ENCODE measurements around the gene TMEM50B.
"Not testable (repeated sequence)": the region's sequence is repeated elsewhere in the genome, so short reads cannot be mapped to it uniquely, and the experiment has no call there.

The TMEM50B gene

GRCh38 chr21:33425825-33426224, 53.9 kb downstream of the TMEM50B start:
- no peak for DNase-seq

GRCh38 chr21:33424214-33424613, 55.6 kb downstream of the TMEM50B start:
- DNase-seq, result no peak

GRCh38 chr21:33421713-33422393, 57.9 kb downstream of the TMEM50B start:
- no peak for DNase-seq

GRCh38 chr21:33419538-33420123, 60.1 kb downstream of the TMEM50B start:
- no peak for DNase-seq

- no peak for DNase-seq
These were observed 61.1 kb downstream of the TMEM50B start for GRCh38 chr21:33418691-33419090.

GRCh38 chr21:33414926-33415325, 64.8 kb downstream of the TMEM50B start:
- DNase-seq, result no peak

- DNase-seq, result no peak
These were observed 65.7 kb downstream of the TMEM50B start for GRCh38 chr21:33414068-33414467.

GRCh38 chr21:33412832-33413519, 66.8 kb downstream of the TMEM50B start:
- peak; percentile 22 for DNase-seq

GRCh38 chr21:33412439-33412831, 67.3 kb downstream of the TMEM50B start:
- DNase-seq, result not testable (repeated sequence)

- no peak for DNase-seq
These were observed 67.8 kb downstream of the TMEM50B start for GRCh38 chr21:33411949-33412430.

GRCh38 chr21:33406493-33406892, 73.3 kb downstream of the TMEM50B start:
- DNase-seq, result no peak

- DNase-seq, result peak; percentile 55
These were observed 75.8 kb downstream of the TMEM50B start for GRCh38 chr21:33403786-33404585.

GRCh38 chr21:33403128-33403785, 76.5 kb downstream of the TMEM50B start, which contains the start of gene IFNGR2:
TSS of gene IFNGR2 (plus strand) at chr21:33403413. CDS start at chr21:33403544, 131 bp downstream.
- peak; percentile 25 for DNase-seq

GRCh38 chr21:33402001-33402979, 77.5 kb downstream of the TMEM50B start:
- DNase-seq, result peak; percentile 23

- DNase-seq, result no peak
These were observed 78.2 kb downstream of the TMEM50B start for GRCh38 chr21:33401630-33401992.

All from NCI-H510A treated with DMSO at 0.1 percent for 48 hours (cell line).